NT2/D1 (cell line): ENCODE measurements around the gene PHF11.

Source experiments
- YY1 ChIP-seq: IDR thresholded peaks from 2 replicates; pipeline ENCODE4 v1.6.1; 2011; ENCODE audit not compliant: insufficient read length, insufficient read depth
- ZNF274 ChIP-seq: IDR thresholded peaks from 2 replicates; pipeline ENCODE4 v1.6.1; 2011; ENCODE audit warnings: mild to moderate bottlenecking, low read depth, low read length

GRCh38 chr13:49550942-49551644, 55.3 kb downstream of the PHF11 start:
- TF ChIP-seq ZNF274, result no peak
- no peak for TF ChIP-seq YY1
